KMS-11 (cell line): ENCODE results near the gene NBEA.

ENCODE experiments used
- H2AFZ ChIP-seq: fragments of 200-600 bp; sonication (generic); 2 replicates; pipeline ENCODE4 v1.6.1; 2016; ENCODE audit warnings: antibody characterized with exemption, mixed run types, low read depth
- H3K27ac ChIP-seq: fragments of 200-600 bp; sonication (generic); 2 replicates; pipeline ENCODE4 v1.6.1; 2016; ENCODE audit warnings: mild to moderate bottlenecking, mixed run types
- H3K27me3 ChIP-seq: fragments of 200-600 bp; sonication (generic); 2 replicates; pipeline ENCODE4 v1.6.1; 2017; ENCODE audit warnings: mild to moderate bottlenecking, low read depth, mixed run types, moderate library complexity; ENCODE audit not compliant: insufficient read depth
- H3K36me3 ChIP-seq: fragments of 200-600 bp; sonication (generic); 2 replicates; pipeline ENCODE4 v1.6.1; 2017; ENCODE audit warnings: mild to moderate bottlenecking, mixed run types; ENCODE audit not compliant: insufficient read depth
- H3K4me1 ChIP-seq: fragments of 200-600 bp; sonication (generic); 2 replicates; pipeline ENCODE4 v1.6.1; 2016; ENCODE audit warnings: mild to moderate bottlenecking, low read depth, mixed run types; ENCODE audit not compliant: poor library complexity, severe bottlenecking
- H3K4me2 ChIP-seq: fragments of 200-600 bp; sonication (generic); 2 replicates; pipeline ENCODE4 v1.7.0; 2016; ENCODE audit warnings: mild to moderate bottlenecking, mixed run types
- H3K4me3 ChIP-seq: fragments of 200-600 bp; sonication (generic); IDR thresholded peaks from 2 replicates; pipeline ENCODE4 v1.6.1; 2017; ENCODE audit warnings: low read depth, low read length, mixed read lengths; ENCODE audit not compliant: insufficient read depth
- H3K79me2 ChIP-seq: fragments of 200-600 bp; sonication (generic); 2 replicates; pipeline ENCODE4 v1.6.1; 2016; ENCODE audit warnings: low read depth, mixed run types; ENCODE audit not compliant: insufficient read depth
- H3K9ac ChIP-seq: fragments of 200-600 bp; sonication (generic); 2 replicates; pipeline ENCODE4 v1.6.1; 2016; ENCODE audit warnings: mild to moderate bottlenecking, mixed run types
- H4K20me1 ChIP-seq: fragments of 200-600 bp; sonication (generic); 2 replicates; pipeline ENCODE4 v1.6.1; 2016; ENCODE audit warnings: mild to moderate bottlenecking, mixed run types; ENCODE audit not compliant: insufficient read depth
- TF ChIP-seq, protein P1 (sequence below): fragments of 200-600 bp; sonication (generic); conservative IDR thresholded peaks from 2 replicates; pipeline ENCODE4 v1.6.1; 2017; ENCODE audit warnings: low read depth, mild to moderate bottlenecking, antibody characterized with exemption, low read length, moderate library complexity, mixed read lengths

The NBEA gene

GRCh38 chr13:35712907-35713761 is 771.1 kb downstream of the NBEA start:
- TF ChIP-seq, protein P1, sequence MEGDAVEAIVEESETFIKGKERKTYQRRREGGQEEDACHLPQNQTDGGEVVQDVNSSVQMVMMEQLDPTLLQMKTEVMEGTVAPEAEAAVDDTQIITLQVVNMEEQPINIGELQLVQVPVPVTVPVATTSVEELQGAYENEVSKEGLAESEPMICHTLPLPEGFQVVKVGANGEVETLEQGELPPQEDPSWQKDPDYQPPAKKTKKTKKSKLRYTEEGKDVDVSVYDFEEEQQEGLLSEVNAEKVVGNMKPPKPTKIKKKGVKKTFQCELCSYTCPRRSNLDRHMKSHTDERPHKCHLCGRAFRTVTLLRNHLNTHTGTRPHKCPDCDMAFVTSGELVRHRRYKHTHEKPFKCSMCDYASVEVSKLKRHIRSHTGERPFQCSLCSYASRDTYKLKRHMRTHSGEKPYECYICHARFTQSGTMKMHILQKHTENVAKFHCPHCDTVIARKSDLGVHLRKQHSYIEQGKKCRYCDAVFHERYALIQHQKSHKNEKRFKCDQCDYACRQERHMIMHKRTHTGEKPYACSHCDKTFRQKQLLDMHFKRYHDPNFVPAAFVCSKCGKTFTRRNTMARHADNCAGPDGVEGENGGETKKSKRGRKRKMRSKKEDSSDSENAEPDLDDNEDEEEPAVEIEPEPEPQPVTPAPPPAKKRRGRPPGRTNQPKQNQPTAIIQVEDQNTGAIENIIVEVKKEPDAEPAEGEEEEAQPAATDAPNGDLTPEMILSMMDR, result no peak
- H2AFZ ChIP-seq, result no peak overlapping the region

DNA sequence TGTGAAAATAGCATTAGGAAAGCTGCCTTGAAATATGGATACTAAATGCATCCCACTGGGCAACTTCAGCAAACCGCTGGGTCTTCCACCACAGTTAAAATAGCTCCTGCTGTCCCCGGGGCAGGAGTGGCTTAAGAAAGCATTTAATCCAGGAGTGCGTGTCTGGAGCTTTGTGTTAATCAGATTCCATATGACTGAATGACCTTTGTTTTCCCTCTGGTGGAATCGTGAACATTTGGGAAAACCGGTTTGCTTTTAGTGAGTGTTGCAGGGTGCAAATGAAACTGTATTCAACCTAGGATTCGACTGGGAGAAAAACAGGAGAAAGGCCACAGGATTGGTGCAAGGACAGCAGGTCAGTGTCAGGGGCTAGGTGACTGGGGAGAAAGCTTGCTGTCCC is 772.1 kb downstream of the NBEA start:
- TF ChIP-seq, protein P1, result no peak
- Histone ChIP-seq H3K4me1 (no peaks in the 10 kb centered on the region), H2AFZ (no peak overlapping the region), H3K27me3 (no peaks in the 10 kb centered on the region), H3K4me3 (no peak overlapping the region), H3K36me3 (no peaks in the 10 kb centered on the region), H3K27ac (no peak overlapping the region), H3K79me2 (no peaks in the 10 kb centered on the region), H3K9ac (no peak overlapping the region), H4K20me1 (no peaks in the 10 kb centered on the region), H3K4me2 (no peak overlapping the region)

More at GRCh38 chr13:35712907-35713761, 771.1 kb downstream of the NBEA start:
- H3K4me1 ChIP-seq, result no peaks in the 10 kb centered on the region
- no peak overlapping the region for H3K9ac ChIP-seq
- H3K27ac ChIP-seq, result no peak overlapping the region
- no peaks in the 10 kb centered on the region for H3K36me3 ChIP-seq
- H3K79me2 ChIP-seq, result no peaks in the 10 kb centered on the region
- H3K4me2 ChIP-seq, result no peak overlapping the region
- H3K4me3 ChIP-seq, result no peak overlapping the region
- no peaks in the 10 kb centered on the region for H3K27me3 ChIP-seq
- no peaks in the 10 kb centered on the region for H4K20me1 ChIP-seq

- TF ChIP-seq, protein P1, result no peak
- no peak overlapping the region for H3K9ac ChIP-seq
- no peak overlapping the region for H3K4me3 ChIP-seq
- H3K4me2 ChIP-seq, result no peak overlapping the region
- no peaks in the 10 kb centered on the region for H3K36me3 ChIP-seq
- H3K4me1 ChIP-seq, result no peaks in the 10 kb centered on the region
- no peaks in the 10 kb centered on the region for H4K20me1 ChIP-seq
- no peak overlapping the region for H3K27ac ChIP-seq
- H3K27me3 ChIP-seq, result no peaks in the 10 kb centered on the region
- H2AFZ ChIP-seq, result no peak overlapping the region
- no peaks in the 10 kb centered on the region for H3K79me2 ChIP-seq
These were observed 772.7 kb downstream of the NBEA start for GRCh38 chr13:35714588-35715377.

GRCh38 chr13:35716186-35716585 is 774.1 kb downstream of the NBEA start:
- TF ChIP-seq, protein P1, result no peak
- Histone ChIP-seq H3K4me2 (no peak overlapping the region), H3K27me3 (no peaks in the 10 kb centered on the region), H3K36me3 (no peaks in the 10 kb centered on the region), H4K20me1 (no peaks in the 10 kb centered on the region), H3K4me3 (no peak overlapping the region), H3K79me2 (no peaks in the 10 kb centered on the region), H3K27ac (no peak overlapping the region), H3K9ac (no peak overlapping the region), H3K4me1 (no peaks in the 10 kb centered on the region), H2AFZ (no peak overlapping the region)
